ENCODE data around the gene MGRN1. TPM values are rescaled to one million over a fixed set of nuclear protein-coding genes. Genes with fewer than 3 reads are reported as not detected.

MGRN1 gene
- total and polyA plus RNA-seq, 2 of the 13 experiments (the other 11 are each of a cell fraction or from before 2014, with no cell fraction given): 11.9 to 12.6 TPM

GRCh38 chr16:4614571-4615383 lies 9.8 kb upstream of the MGRN1 start, which contains the start of gene UBALD1 (continued):
- no peak for TF ChIP-seq ZNF407 (CRISPR knock-in tag; IDR thresholded peaks at IDR 0.05; ENCODE audit: not compliant biosample characterization)
- TF ChIP-seq ZBTB25 (CRISPR knock-in tag; IDR thresholded peaks at IDR 0.05): peak; percentile 98
- no peak for TF ChIP-seq ZNF776 (CRISPR knock-in tag; IDR thresholded peaks at IDR 0.05)
- peak; percentile 89 for TF ChIP-seq MAF1 (CRISPR knock-in tag; IDR thresholded peaks at IDR 0.05; ENCODE audit: borderline replicate concordance)
- TF ChIP-seq ZNF101 (CRISPR knock-in tag; IDR thresholded peaks at IDR 0.05; ENCODE audit: borderline replicate concordance, low read depth): no peak
- TF ChIP-seq TFDP2 (CRISPR knock-in tag; IDR thresholded peaks at IDR 0.05): peak; percentile 85
- TF ChIP-seq SRSF9 (IDR thresholded peaks at IDR 0.05; ENCODE audit: borderline replicate concordance, insufficient read depth, low read depth, low read length, poor library complexity, severe bottlenecking): no peak
- no peak for TF ChIP-seq ZBTB44 (CRISPR knock-in tag; IDR thresholded peaks at IDR 0.05)
- no peak; the same call in 1 of the 2 replicates for TF ChIP-seq ZNF205 (CRISPR knock-in tag; IDR thresholded peaks at IDR 0.05)
- TF ChIP-seq FOSL2 (CRISPR knock-in tag; IDR thresholded peaks at IDR 0.05): peak; percentile 99
- no peak for TF ChIP-seq ZNF225 (CRISPR knock-in tag; IDR thresholded peaks at IDR 0.05)
- TF ChIP-seq HNF1B (CRISPR knock-in tag; IDR thresholded peaks at IDR 0.05): peak; percentile 82
- TF ChIP-seq ELF1 (CRISPR knock-in tag; IDR thresholded peaks at IDR 0.05): peak; percentile 73
- TF ChIP-seq ZNF598 (CRISPR knock-in tag; IDR thresholded peaks at IDR 0.05; ENCODE audit: borderline replicate concordance): no peak

All from HepG2 (cell line).